HG03354 (cell line): ENCODE data around the gene MAPK8.

Source experiments
- ATAC-seq: cut with Tn5 transposase; IDR thresholded peaks from one replicate; pipeline ENCODE4 v1.9.1; 2021; ENCODE audit warnings: mild to moderate bottlenecking; ENCODE audit not compliant: unreplicated experiment, poor library complexity, severe bottlenecking

The MAPK8 gene

GRCh38 chr10:48468866-48469511 lies 162.5 kb downstream of the MAPK8 start:
- ATAC-seq = no peak

GRCh38 chr10:48469516-48470020 lies 163.1 kb downstream of the MAPK8 start:
- no peak for ATAC-seq

- no peak for ATAC-seq
These were observed 163.8 kb downstream of the MAPK8 start for GRCh38 chr10:48470115-48470892.

- no peak for ATAC-seq
These were observed 164.7 kb downstream of the MAPK8 start for GRCh38 chr10:48470893-48471805.

- ATAC-seq = no peak
These were observed 166.1 kb downstream of the MAPK8 start for GRCh38 chr10:48472501-48473069.

- ATAC-seq = no peak
These were observed 167.2 kb downstream of the MAPK8 start for GRCh38 chr10:48473704-48474103.

GRCh38 chr10:48474765-48475365 lies 168.4 kb downstream of the MAPK8 start:
- ATAC-seq = no peak

- no peak for ATAC-seq
These were observed 169.4 kb downstream of the MAPK8 start for GRCh38 chr10:48475943-48476278.

GRCh38 chr10:48476279-48476982 lies 170.0 kb downstream of the MAPK8 start:
- no peak for ATAC-seq

- ATAC-seq = no peak
These were observed 170.7 kb downstream of the MAPK8 start for GRCh38 chr10:48477141-48477540.

GRCh38 chr10:48477616-48478015 lies 171.1 kb downstream of the MAPK8 start:
- ATAC-seq = no peak

GRCh38 chr10:48478469-48478868 lies 172.0 kb downstream of the MAPK8 start:
- ATAC-seq = no peak

GRCh38 chr10:48478980-48479811 lies 172.7 kb downstream of the MAPK8 start:
- no peak for ATAC-seq

- ATAC-seq = no peak
These were observed 174.2 kb downstream of the MAPK8 start for GRCh38 chr10:48480397-48481374.

- ATAC-seq = no peak
These were observed 174.9 kb downstream of the MAPK8 start for GRCh38 chr10:48481385-48481784.

GRCh38 chr10:48482207-48482606 lies 175.7 kb downstream of the MAPK8 start:
- no peak for ATAC-seq

- ATAC-seq = no peak
These were observed 178.4 kb downstream of the MAPK8 start for GRCh38 chr10:48484911-48485310.
